ENCODE data around the gene SLC24A5. TPM values are rescaled to one million over a fixed set of nuclear protein-coding genes. Genes with fewer than 3 reads are reported as not detected.

The SLC24A5 gene
- total RNA-seq, 2 donors from 2014 or later, result not detected

DNA sequence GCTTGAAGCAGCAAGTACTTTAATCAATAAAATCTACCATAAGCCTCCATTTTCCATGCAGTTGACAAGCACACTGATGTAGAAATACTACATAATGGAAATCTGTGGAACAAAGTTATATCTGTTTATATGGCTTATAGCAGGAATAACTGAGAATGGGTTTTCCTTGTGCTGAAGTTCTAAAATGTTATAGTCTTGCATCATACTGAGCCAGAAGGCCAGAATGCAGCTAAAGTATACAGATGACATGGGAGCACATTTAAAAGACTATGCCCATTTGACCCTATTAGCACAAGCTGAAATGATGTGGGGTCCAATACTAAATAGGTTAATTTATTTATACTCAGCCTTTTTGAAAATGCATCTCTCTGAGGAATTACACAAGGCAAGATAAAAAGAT lies 25.1 kb downstream of the SLC24A5 start:
- Histone ChIP-seq H3K27me3 (replicated peaks; ENCODE audit: insufficient read depth) (no peaks in the 10 kb centered on the region), H3K9me3 (no peaks in the 10 kb centered on the region), H3K36me3 (no peaks in the 10 kb centered on the region), H3K4me3 (no peak overlapping the region), H3K27ac (no peak overlapping the region), H3K4me1 (replicated peaks) (no peaks in the 10 kb centered on the region)
- TF ChIP-seq POLR2A (IDR thresholded peaks at IDR 0.05), result no peak
- TF ChIP-seq POLR2AphosphoS5 (IDR thresholded peaks at IDR 0.05), result no peak
- TF ChIP-seq CTCF (IDR thresholded peaks at IDR 0.05), result no peak
- DNase-seq (ENCODE audit: low spot score), result no peak
- intact Hi-C loops (cut with DNase I), result no loop called here

DNA sequence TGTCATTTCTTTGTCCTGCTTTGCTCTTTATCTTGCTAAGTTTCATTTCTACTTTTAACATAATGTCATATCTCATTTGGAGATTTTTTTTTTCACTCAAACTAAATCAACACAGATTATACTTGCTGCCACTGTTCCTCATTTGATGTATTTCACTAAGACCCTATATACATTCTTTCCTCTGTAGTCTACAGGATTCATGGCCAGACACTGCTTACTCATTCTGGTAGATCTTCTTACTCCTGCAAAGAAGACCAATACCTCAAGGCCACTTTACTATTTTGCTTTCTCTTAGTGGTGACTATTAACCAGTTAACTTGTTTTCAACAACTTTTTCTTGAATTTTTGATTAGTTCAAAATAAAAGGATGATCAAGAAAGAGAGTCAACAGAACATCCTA lies 26.6 kb downstream of the SLC24A5 start:
- TF ChIP-seq CTCF (IDR thresholded peaks at IDR 0.05) (no peak), POLR2A (IDR thresholded peaks at IDR 0.05) (no peak), POLR2AphosphoS5 (IDR thresholded peaks at IDR 0.05) (no peak)
- no peaks in the 10 kb centered on the region for H3K4me1 ChIP-seq (replicated peaks)
- H3K27me3 ChIP-seq (replicated peaks; ENCODE audit: insufficient read depth), result no peaks in the 10 kb centered on the region
- H3K9me3 ChIP-seq, result no peaks in the 10 kb centered on the region
- H3K36me3 ChIP-seq, result no peaks in the 10 kb centered on the region
- H3K27ac ChIP-seq, result no peak overlapping the region
- intact Hi-C loops (cut with DNase I), result no loop called here
- no peak for DNase-seq (ENCODE audit: low spot score)
- H3K4me3 ChIP-seq, result no peak overlapping the region

GRCh38 chr15:48149858-48150257 lies 29.1 kb downstream of the SLC24A5 start:
- TF ChIP-seq POLR2A (IDR thresholded peaks at IDR 0.05) (no peak), POLR2AphosphoS5 (IDR thresholded peaks at IDR 0.05) (no peak), CTCF (IDR thresholded peaks at IDR 0.05) (no peak)
- Histone ChIP-seq H3K27me3 (replicated peaks; ENCODE audit: insufficient read depth) (no peaks in the 10 kb centered on the region), H3K9me3 (no peaks in the 10 kb centered on the region), H3K4me3 (no peak overlapping the region), H3K27ac (no peak overlapping the region), H3K4me1 (replicated peaks) (no peaks in the 10 kb centered on the region), H3K36me3 (no peaks in the 10 kb centered on the region)
- intact Hi-C loops (cut with DNase I), result no loop called here
- no peak for DNase-seq (ENCODE audit: low spot score)
- WGBS, result 90% methylated on average over 4 of the region's 4 CpGs

DNA sequence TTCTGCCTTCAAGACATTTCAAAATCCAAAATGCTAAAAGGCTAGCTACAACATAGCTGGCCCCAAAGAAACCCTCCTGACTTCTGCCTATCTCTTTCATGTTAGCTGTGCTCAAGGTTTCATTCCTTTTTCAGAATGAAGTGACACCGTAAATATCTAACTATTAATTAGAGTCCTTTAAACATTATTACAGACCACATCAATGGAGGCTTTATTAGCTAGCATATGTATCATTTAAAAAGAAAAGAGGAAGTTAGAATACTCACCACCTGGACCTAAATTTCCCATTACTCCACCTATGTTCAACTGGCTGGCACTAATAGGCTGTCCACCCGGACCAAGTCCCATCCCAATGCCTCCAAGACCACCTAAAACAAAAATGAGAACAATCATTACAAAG lies 32.7 kb downstream of the SLC24A5 start:
- WGBS, result 94% methylated on average over 2 of the region's 2 CpGs
- H3K36me3 ChIP-seq, result no peaks in the 10 kb centered on the region
- no peaks in the 10 kb centered on the region for H3K4me1 ChIP-seq (replicated peaks)
- TF ChIP-seq POLR2A (IDR thresholded peaks at IDR 0.05), result no peak
- intact Hi-C loops (cut with DNase I), result no loop called here
- H3K27me3 ChIP-seq (replicated peaks; ENCODE audit: insufficient read depth), result no peaks in the 10 kb centered on the region
- H3K9me3 ChIP-seq, result no peaks in the 10 kb centered on the region
- no peak overlapping the region for H3K27ac ChIP-seq
- DNase-seq (ENCODE audit: low spot score), result no peak
- no peak overlapping the region for H3K4me3 ChIP-seq

- H3K27ac ChIP-seq, result no peak overlapping the region
- WGBS, result 60% methylated on average over 3 of the region's 3 CpGs
- intact Hi-C loops (cut with DNase I), result no loop called here
Observed at GRCh38 chr15:48168616-48169015, 47.8 kb downstream of the SLC24A5 start.

More at GRCh38 chr15:48168616-48169015, 47.8 kb downstream of the SLC24A5 start:
- H3K4me1 ChIP-seq (replicated peaks), result no peaks in the 10 kb centered on the region
- no peaks in the 10 kb centered on the region for H3K27me3 ChIP-seq (replicated peaks; ENCODE audit: insufficient read depth)
- H3K36me3 ChIP-seq, result no peaks in the 10 kb centered on the region
- DNase-seq (ENCODE audit: low spot score), result no peak
- TF ChIP-seq POLR2A (IDR thresholded peaks at IDR 0.05) (no peak), POLR2AphosphoS5 (IDR thresholded peaks at IDR 0.05) (no peak), CTCF (IDR thresholded peaks at IDR 0.05) (no peak)
- no peak overlapping the region for H3K4me3 ChIP-seq
- H3K9me3 ChIP-seq, result no peaks in the 10 kb centered on the region
